Mesenchymal stem cell (in vitro differentiated cells and primary cell): Measurements from ENCODE around the gene PLK5.
"Not testable (repeated sequence)": the region's sequence is repeated elsewhere in the genome, so short reads cannot be mapped to it uniquely, and the experiment has no call there.

Source experiments
- DNase-seq: peaks from one replicate; pipeline ENCODE4 v3.0.0-alpha.2; 2013
- H2AFZ ChIP-seq: one replicate; pipeline ENCODE4 v1.6.1; 2013; ENCODE audit warnings: low read depth, mild to moderate bottlenecking, control low read depth, inconsistent platforms, low read length, moderate library complexity
- H2AK5ac ChIP-seq: 2 replicates; pipeline ENCODE4 v1.6.1; 2013; ENCODE audit warnings: low read length, moderate library complexity, mild to moderate bottlenecking, inconsistent platforms; ENCODE audit not compliant: severe bottlenecking
- H2BK120ac ChIP-seq: one replicate; pipeline ENCODE4 v1.6.1; 2013; ENCODE audit warnings: low read depth, mild to moderate bottlenecking, inconsistent platforms, low read length, moderate library complexity
- H2BK12ac ChIP-seq, 2 experiments: one replicate each; pipeline ENCODE4 v1.6.1; 2013; ENCODE audit warnings: inconsistent platforms in 2 of 2, low read length in 2 of 2, mild to moderate bottlenecking in 2 of 2, moderate library complexity in 2 of 2, control low read depth in 1 of 2
- H2BK15ac ChIP-seq: one replicate; pipeline ENCODE4 v1.6.1; 2013; ENCODE audit warnings: mild to moderate bottlenecking, low read depth, inconsistent platforms; ENCODE audit not compliant: poor library complexity, severe bottlenecking
- H2BK5ac ChIP-seq: 2 replicates; pipeline ENCODE4 v1.6.1; 2013; ENCODE audit warnings: low read depth, mild to moderate bottlenecking, low read length, control low read depth, inconsistent platforms; ENCODE audit not compliant: poor library complexity, severe bottlenecking
- H3K14ac ChIP-seq, 2 experiments: one replicate each; pipeline ENCODE4 v1.6.1; 2013; ENCODE audit warnings: inconsistent platforms in 2 of 2, low read length in 2 of 2, control low read depth in 1 of 2, mild to moderate bottlenecking in 1 of 2, moderate library complexity in 1 of 2
- H3K18ac ChIP-seq, 2 experiments: one replicate each; pipeline ENCODE4 v1.6.1; 2013; ENCODE audit warnings: inconsistent platforms in 2 of 2, low read length in 2 of 2, control low read depth in 1 of 2, low read depth in 1 of 2, mild to moderate bottlenecking in 1 of 2
- H3K23ac ChIP-seq, 2 experiments: one replicate each; pipeline ENCODE4 v1.6.1; 2013; ENCODE audit warnings: inconsistent platforms in 2 of 2, low read length in 2 of 2, mild to moderate bottlenecking in 2 of 2, moderate library complexity in 2 of 2, control low read depth in 1 of 2
- H3K27ac ChIP-seq: 2 replicates; pipeline ENCODE4 v1.5.1; 2013; ENCODE audit warnings: mild to moderate bottlenecking, moderate library complexity, low read length, control low read depth, inconsistent platforms; ENCODE audit not compliant: poor library complexity, severe bottlenecking
- H3K27me3 ChIP-seq, 2 experiments: 2 replicates each; pipeline versions ENCODE4 v1.6.1 to v1.7.0; 2013; ENCODE audit warnings: low read length in 2 of 2, mild to moderate bottlenecking in 2 of 2, moderate library complexity in 2 of 2, control low read depth in 1 of 2, inconsistent platforms in 1 of 2; ENCODE audit not compliant: control insufficient read depth in 1 of 2, insufficient read depth in 1 of 2
- H3K36me3 ChIP-seq, 2 experiments: 2 replicates each; pipeline versions ENCODE4 v1.6.1 to v1.7.0; 2013; ENCODE audit warnings: low read length in 2 of 2, control low read depth in 1 of 2, inconsistent platforms in 1 of 2, low read depth in 1 of 2, mild to moderate bottlenecking in 1 of 2; ENCODE audit not compliant: insufficient read depth in 2 of 2, control insufficient read depth in 1 of 2
- H3K4ac ChIP-seq, 2 experiments: one replicate each; pipeline ENCODE4 v1.6.1; 2013; ENCODE audit warnings: inconsistent platforms in 2 of 2, low read length in 2 of 2, mild to moderate bottlenecking in 2 of 2, moderate library complexity in 2 of 2, control low read depth in 1 of 2, low read depth in 1 of 2
- H3K4me1 ChIP-seq: 2 replicates; pipeline ENCODE4 v1.6.1; 2013; ENCODE audit warnings: low read depth, low read length, control low read depth; ENCODE audit not compliant: control insufficient read depth, insufficient read depth
- H3K4me2 ChIP-seq: 2 replicates; pipeline ENCODE4 v1.6.1; 2013; ENCODE audit warnings: low read length, mild to moderate bottlenecking, inconsistent platforms; ENCODE audit not compliant: poor library complexity, severe bottlenecking
- H3K4me3 ChIP-seq, 2 experiments: 2 replicates each; pipeline versions ENCODE4 v1.5.1 to v1.7.0; 2013; ENCODE audit warnings: low read length in 2 of 2, mild to moderate bottlenecking in 2 of 2, control low read depth in 1 of 2, low read depth in 1 of 2; ENCODE audit not compliant: insufficient read depth in 1 of 2
- H3K79me1 ChIP-seq: replicated peaks from 2 replicates; pipeline ENCODE4 v1.6.1; 2013; ENCODE audit warnings: mild to moderate bottlenecking, control low read depth, low read length, inconsistent platforms; ENCODE audit not compliant: poor library complexity, severe bottlenecking
- H3K9ac ChIP-seq: 2 replicates; pipeline ENCODE4 v1.7.0; 2013; ENCODE audit warnings: mild to moderate bottlenecking, low read length, moderate library complexity
- H3K9me3 ChIP-seq: 2 replicates; pipeline ENCODE4 v1.7.0; 2013; ENCODE audit warnings: mild to moderate bottlenecking, low read length; ENCODE audit not compliant: control insufficient read depth
- H4K8ac ChIP-seq: one replicate; pipeline ENCODE4 v1.6.1; 2013; ENCODE audit warnings: inconsistent platforms, mild to moderate bottlenecking, low read length, moderate library complexity
- H4K91ac ChIP-seq: one replicate; pipeline ENCODE4 v1.6.1; 2013; ENCODE audit warnings: mild to moderate bottlenecking, low read length, inconsistent platforms
- WGBS: methylation state at CpG from one replicate; pipeline ENCODE4 v1.1.7; 2013; ENCODE audit warnings: mixed read lengths; 5-methylcytosine and 5-hydroxymethylcytosine counted together

The PLK5 gene

DNA sequence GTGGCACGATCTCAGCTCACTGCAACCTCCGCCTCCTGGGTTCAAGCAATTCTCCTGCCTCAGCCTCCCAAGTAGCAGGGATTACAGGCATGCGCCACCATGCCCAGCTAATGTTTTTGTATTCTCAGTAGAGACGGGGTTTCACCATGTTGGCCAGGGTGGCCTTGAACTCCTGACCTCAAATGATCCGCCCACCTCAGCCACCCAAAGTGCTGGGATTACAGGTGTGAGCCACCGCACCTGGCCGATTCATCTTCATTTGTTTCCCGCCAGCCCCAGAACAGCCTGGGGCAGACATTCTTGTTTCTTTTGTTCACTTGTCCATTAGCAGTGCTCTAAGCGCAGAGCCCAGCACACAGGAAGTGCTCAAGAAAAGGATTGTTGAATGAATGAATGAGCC, 46.8 kb upstream of the PLK5 start:
- peaks cover 30% of the 10 kb centered on the region for H3K79me1 ChIP-seq
- not testable (repeated sequence) for H2BK120ac ChIP-seq, H3K9me3 ChIP-seq, H3K23ac ChIP-seq, H4K8ac ChIP-seq, H2AK5ac ChIP-seq, H3K4me2 ChIP-seq, H3K9ac ChIP-seq, H2BK5ac ChIP-seq, H2BK12ac ChIP-seq, DNase-seq, H2BK15ac ChIP-seq, H3K4me3 ChIP-seq, H3K4ac ChIP-seq, H3K18ac ChIP-seq, H4K91ac ChIP-seq, H3K27ac ChIP-seq, H2AFZ ChIP-seq, H3K14ac ChIP-seq
- peaks cover 8 to 15% of the 10 kb centered on the region in 2 experiments for H3K27me3 ChIP-seq
- peaks cover 22% of the 10 kb centered on the region for H3K4me1 ChIP-seq
- peaks cover 13 to 41% of the 10 kb centered on the region in 2 experiments for H3K36me3 ChIP-seq
- 98% methylated on average over 9 of the region's 9 CpGs for WGBS

DNA sequence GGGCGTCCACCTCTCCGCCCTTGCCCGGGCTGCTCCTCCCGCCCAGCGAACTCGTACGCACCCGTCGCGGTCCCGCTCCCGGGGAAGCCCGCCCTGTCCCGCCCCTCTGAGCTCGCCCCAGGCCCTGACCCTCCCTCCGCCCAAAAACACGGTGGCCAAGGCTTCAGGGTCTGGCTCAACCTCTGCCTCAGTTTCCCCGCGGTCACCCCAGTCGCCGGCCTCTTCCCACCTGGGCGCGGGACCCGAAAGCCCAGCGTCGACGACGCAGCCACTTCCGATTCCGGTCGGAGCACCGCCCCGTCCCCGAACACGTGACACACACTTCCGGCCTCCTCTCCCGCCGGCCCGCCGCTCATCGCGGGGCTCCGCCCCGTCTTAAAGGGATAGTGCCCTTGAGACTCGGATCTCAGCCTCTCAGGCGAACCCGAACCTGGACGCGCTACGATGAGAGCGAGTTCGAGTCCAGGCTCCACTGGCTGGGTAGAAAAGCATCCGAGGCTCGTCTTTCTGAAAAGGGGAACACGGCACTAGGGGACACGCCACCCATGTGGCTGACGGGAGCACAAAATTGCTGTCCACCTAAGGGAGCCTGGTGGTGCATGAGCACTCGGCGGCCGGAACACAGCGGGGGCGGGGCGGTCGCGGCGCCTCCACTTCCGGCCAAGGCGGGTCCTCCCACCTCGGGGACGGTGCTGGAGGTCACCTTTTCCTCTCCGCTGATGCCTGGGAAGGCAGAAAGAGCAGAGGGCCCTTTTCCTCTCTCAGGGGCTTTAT, 44.8 kb upstream of the PLK5 start, which contains the start of gene C19orf25:
TSS of gene C19orf25 (minus strand) at position 282 of the 774 bp plus-strand sequence. CDS start 312 bp downstream, outside the sequence.
- peak within 1 kb of the TSS; percentile 93 for H3K4me2 ChIP-seq
- H2BK120ac ChIP-seq = no peak within 1 kb of the TSS
- peak within 1 kb of the TSS; percentile 88 for H3K9ac ChIP-seq
- H2AK5ac ChIP-seq = no peak within 1 kb of the TSS
- peak within 1 kb of the TSS; percentile 93 for H4K91ac ChIP-seq
- peak within 1 kb of the TSS; percentile 99 for H4K8ac ChIP-seq
- H3K18ac ChIP-seq = peak within 1 kb of the TSS; percentile 92 to 94
- H2BK5ac ChIP-seq = no peak within 1 kb of the TSS
- peak within 1 kb of the TSS in 1 of 2 experiments; percentile 51 for H2BK12ac ChIP-seq
- H2AFZ ChIP-seq = peak within 1 kb of the TSS; percentile 97
- WGBS = under 1% methylated on average over 67 of the region's 71 CpGs
- H3K36me3 ChIP-seq = peaks cover 13 to 39% of the 10 kb centered on the region in 2 experiments
- DNase-seq = peak; percentile 93
- peak within 1 kb of the TSS in 1 of 2 experiments; percentile 68 for H3K14ac ChIP-seq
- H3K9me3 ChIP-seq = no peaks in the 10 kb centered on the region
- H3K4me3 ChIP-seq = peak within 1 kb of the TSS; percentile 76 to 91
- H3K4ac ChIP-seq = peak within 1 kb of the TSS; percentile 65 to 83
- no peak within 1 kb of the TSS for H2BK15ac ChIP-seq
- peaks cover 20% of the 10 kb centered on the region for H3K79me1 ChIP-seq
- peak within 1 kb of the TSS; percentile 53 for H3K27ac ChIP-seq
- no peaks in the 10 kb centered on the region for H3K27me3 ChIP-seq
- H3K23ac ChIP-seq = no peak within 1 kb of the TSS
- H3K4me1 ChIP-seq = peaks cover 12% of the 10 kb centered on the region

DNA sequence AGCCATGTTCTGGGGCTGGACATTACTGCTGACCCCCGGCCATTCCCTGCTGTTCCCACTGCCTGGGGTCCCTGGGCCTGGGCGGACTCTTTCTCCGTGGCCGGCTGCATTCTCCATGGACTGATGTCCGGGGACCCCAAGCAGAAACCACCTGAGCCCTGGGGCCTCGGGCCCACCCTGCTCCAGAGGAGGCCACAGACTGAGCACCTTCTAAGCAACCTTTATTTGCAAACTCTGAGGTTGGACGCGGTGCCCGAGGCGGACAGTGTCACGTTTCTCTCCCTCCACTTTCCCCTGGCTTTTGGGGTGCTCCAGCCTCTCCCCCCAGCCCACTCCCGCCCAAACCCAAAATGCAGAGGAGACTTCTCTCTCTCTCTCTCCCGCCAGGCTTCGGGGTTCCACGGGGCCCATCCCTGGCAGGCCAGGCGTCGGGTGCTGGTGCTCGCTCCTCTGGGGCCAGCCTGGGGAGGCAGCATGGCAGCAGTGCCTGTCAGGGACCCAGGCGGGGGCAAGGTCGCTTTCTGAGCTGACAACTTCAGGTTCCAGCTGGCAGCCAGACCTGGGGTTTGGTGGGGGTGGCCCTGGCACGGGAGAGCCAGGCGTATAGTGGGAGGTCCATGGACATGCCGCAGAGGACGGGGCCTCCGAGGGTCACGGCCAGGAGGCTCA, 42.5 kb upstream of the PLK5 start:
- Histone ChIP-seq H3K27ac (no peak overlapping the region), H2AFZ (no peak overlapping the region), H4K8ac (no peak overlapping the region), H3K23ac (no peak overlapping the region), H2AK5ac (no peak overlapping the region), H2BK5ac (no peak overlapping the region), H3K4me3 (no peak overlapping the region), H3K4me2 (no peak overlapping the region), H3K9me3 (no peaks in the 10 kb centered on the region), H4K91ac (no peak overlapping the region), H3K9ac (no peak overlapping the region), H3K14ac (no peak overlapping the region), H3K79me1 (peaks cover 5% of the 10 kb centered on the region), H3K27me3 (no peaks in the 10 kb centered on the region), H3K36me3 (peaks cover 5 to 18% of the 10 kb centered on the region in 2 experiments), H2BK15ac (no peak overlapping the region), H2BK120ac (no peak overlapping the region), H2BK12ac (no peak overlapping the region), H3K4ac (no peak overlapping the region), H3K18ac (no peak overlapping the region), H3K4me1 (peaks cover 6% of the 10 kb centered on the region)
- WGBS = 93% methylated on average over 26 of the region's 26 CpGs
- DNase-seq = no peak

DNA sequence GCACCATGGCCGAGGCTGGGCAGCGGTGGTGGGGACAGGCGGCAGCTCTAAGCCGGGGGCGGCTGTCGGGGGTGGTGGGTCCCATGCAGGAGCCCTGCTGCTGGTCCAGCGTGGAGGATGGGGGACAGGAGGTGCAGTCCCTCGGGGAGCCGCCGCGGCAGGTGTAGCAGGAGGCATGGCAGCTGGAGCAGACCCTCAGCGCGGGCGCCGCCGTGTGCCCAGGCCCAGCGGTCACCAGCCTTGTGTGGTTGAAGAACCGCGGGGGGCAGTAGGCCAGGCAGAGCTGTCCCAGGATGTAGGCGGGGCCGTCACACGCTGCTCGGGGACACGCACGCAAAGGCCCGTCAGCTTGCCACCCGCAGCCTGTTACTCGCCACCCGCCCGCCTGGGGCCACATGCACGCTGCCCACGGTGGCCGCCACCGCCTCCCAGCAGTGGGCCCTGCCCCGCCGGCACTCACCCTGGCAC, 42.0 kb upstream of the PLK5 start:
- Histone ChIP-seq H3K23ac (no peak overlapping the region), H3K4ac (no peak overlapping the region), H3K79me1 (peaks cover 5% of the 10 kb centered on the region), H3K14ac (no peak overlapping the region), H2AK5ac (no peak overlapping the region), H2BK12ac (no peak overlapping the region), H3K9ac (no peak overlapping the region), H3K18ac (no peak overlapping the region), H3K36me3 (peaks cover 5 to 20% of the 10 kb centered on the region in 2 experiments), H2AFZ (no peak overlapping the region), H2BK120ac (no peak overlapping the region), H3K4me3 (no peak overlapping the region), H3K9me3 (no peaks in the 10 kb centered on the region), H3K27me3 (no peaks in the 10 kb centered on the region), H3K4me2 (no peak overlapping the region), H2BK5ac (no peak overlapping the region), H2BK15ac (no peak overlapping the region), H4K91ac (peak overlapping the region; percentile 67), H3K4me1 (peaks cover 6% of the 10 kb centered on the region), H4K8ac (no peak overlapping the region), H3K27ac (no peak overlapping the region)
- 95% methylated on average over 31 of the region's 36 CpGs for WGBS
- DNase-seq = no peak
